PC-3 (cell line): ENCODE data around the gene UBA5. TPM values are rescaled to one million over a fixed set of nuclear protein-coding genes. Genes with fewer than 3 reads are reported as not detected.
A peak's percentile ranks its signal among the peaks of the same experiment; 100 is the strongest.

Source experiments
- ATAC-seq: fragments of 200-7000 bp; cut with Tn5 transposase; 2 replicates; pipeline ENCODE4 v1.9.1; 2020; ENCODE audit warnings: mild to moderate bottlenecking, moderate library complexity
- BruUV-seq: library from RNA; stranded (reverse); fragments of 400-500 nt; replicated peaks from 2 replicates; lab custom pipeline; 2021; lab: Mats Ljungman, UMichigan
- CTCF ChIA-PET: fragments of 300-600 bp; sonication (Branson Sonifier 250); formaldehyde crosslinking; loops from one replicate; lab custom pipeline; 2022; ENCODE audit warnings: antibody characterized with exemption; lab: Charles Lee
- POLR2A ChIA-PET: fragments of 300-600 bp; sonication (Branson Sonifier 250); formaldehyde crosslinking; loops from one replicate; lab custom pipeline; 2022; ENCODE audit warnings: antibody characterized with exemption; ENCODE audit not compliant: unreplicated experiment; lab: Charles Lee
- DNase-seq: peaks from one replicate; pipeline ENCODE4 v3.0.0-alpha.2; 2015
- H2AFZ ChIP-seq: fragments of 300-600 bp; sonication (generic); 2 replicates; pipeline ENCODE4 v1.6.0; 2016; ENCODE audit warnings: antibody characterized with exemption, low read length
- H3F3A ChIP-seq: fragments of 300-600 bp; sonication (generic); one replicate; pipeline ENCODE4 v1.6.0; 2017; ENCODE audit warnings: antibody characterized with exemption, low read length, control low read depth, mild to moderate bottlenecking; ENCODE audit not compliant: unreplicated experiment
- H3K27ac ChIP-seq: fragments of 300-600 bp; sonication (generic); 2 replicates; pipeline ENCODE4 v1.5.1; 2016; ENCODE audit warnings: mild to moderate bottlenecking, low read length
- H3K27me3 ChIP-seq: fragments of 300-600 bp; sonication (generic); 2 replicates; pipeline ENCODE4 v1.6.1; 2016; ENCODE audit warnings: low read length, mixed read lengths
- H3K36me3 ChIP-seq: fragments of 300-600 bp; sonication (generic); 2 replicates; pipeline ENCODE4 v1.6.1; 2016; ENCODE audit warnings: low read depth, mixed run types, low read length, mixed read lengths
- H3K4me1 ChIP-seq: fragments of 300-600 bp; sonication (generic); 2 replicates; pipeline ENCODE4 v1.5.1; 2016; ENCODE audit warnings: low read length; ENCODE audit not compliant: insufficient read depth
- H3K4me2 ChIP-seq: fragments of 300-600 bp; sonication (generic); 2 replicates; pipeline ENCODE4 v1.6.0; 2016; ENCODE audit warnings: low read length
- H3K4me3 ChIP-seq: fragments of 300-600 bp; sonication (generic); 2 replicates; pipeline ENCODE4 v1.5.1; 2016; ENCODE audit warnings: mild to moderate bottlenecking, low read length, mixed read lengths
- H3K79me2 ChIP-seq: fragments of 300-600 bp; sonication (generic); 2 replicates; pipeline ENCODE4 v1.6.1; 2017; ENCODE audit warnings: low read length, mixed read lengths
- H3K9ac ChIP-seq: fragments of 300-600 bp; sonication (generic); 2 replicates; pipeline ENCODE4 v1.6.0; 2016; ENCODE audit warnings: mild to moderate bottlenecking, low read length
- H3K9me2 ChIP-seq: fragments of 300-600 bp; sonication (generic); replicated peaks from 2 replicates; pipeline ENCODE4 v1.6.1; 2016; ENCODE audit warnings: mixed run types, low read length, mixed read lengths
- H3K9me3 ChIP-seq: fragments of 300-600 bp; sonication (generic); 2 replicates; pipeline ENCODE4 v1.6.1; 2016; ENCODE audit warnings: low read length, mixed read lengths
- H4K20me1 ChIP-seq: fragments of 300-600 bp; sonication (generic); 2 replicates; pipeline ENCODE4 v1.6.1; 2016; ENCODE audit warnings: low read length, mixed read lengths
- EZH2phosphoT487 ChIP-seq: fragments of 300-600 bp; sonication (generic); IDR thresholded peaks from 2 replicates; pipeline ENCODE4 v1.6.1; 2018; ENCODE audit warnings: mild to moderate bottlenecking, antibody characterized with exemption, low read length, borderline replicate concordance
- intact Hi-C: fragments of 100-400 bp; cut with micrococcal nuclease; formaldehyde crosslinking; loops from 2 replicates; pipeline ENCODE4 v1.9.0; 2023
- total RNA-seq: library from RNA; depleted of rRNA; stranded (reverse); fragments of >200 nt; gene quantifications from 2 replicates; pipeline ENCODE4 v1.2.3, GENCODE V29; 2014; rRNA removed
- TF ChIP-seq, protein P1 (sequence below): fragments of 300-600 bp; sonication (generic); conservative IDR thresholded peaks from 2 replicates; pipeline ENCODE4 v1.5.1; 2017; ENCODE audit warnings: antibody characterized with exemption, low read depth, mild to moderate bottlenecking, low read length

The UBA5 gene
- total RNA-seq, 1 experiment from 2014 or later = 78.7 TPM

DNA sequence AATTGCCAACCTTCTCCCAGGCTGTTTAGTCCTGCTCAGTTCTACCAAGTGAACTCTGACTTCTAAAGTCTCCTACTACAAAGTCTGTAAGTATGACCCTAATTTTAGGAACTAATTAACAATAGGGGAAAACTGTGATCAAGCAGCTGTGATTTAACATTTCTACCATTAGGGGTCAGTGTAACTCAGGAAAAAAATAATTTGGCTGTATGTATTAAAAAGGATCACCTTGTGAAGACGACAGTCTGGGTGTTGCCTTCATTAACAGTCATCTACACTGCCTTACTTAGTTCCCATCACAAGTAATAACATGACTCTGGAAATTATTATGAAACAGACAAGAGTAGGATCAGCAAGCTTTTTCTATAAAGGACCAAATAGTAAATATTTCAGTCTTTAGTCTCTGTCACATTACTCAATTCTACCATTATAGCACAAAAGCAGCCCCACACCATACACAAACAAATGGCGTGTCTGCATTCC is 66.3 kb downstream of the UBA5 start:
- intact Hi-C loops = no loop called here
- no peaks in the 10 kb centered on the region for H4K20me1 ChIP-seq
- POLR2A ChIA-PET = no interaction called here

More for the DNA sequence above, 66.3 kb downstream of the UBA5 start:
- no peaks in the 10 kb centered on the region for H3K9me2 ChIP-seq
- BruUV-seq = no TSS peak
- TF ChIP-seq EZH2phosphoT487 = no peak
- TF ChIP-seq, protein P1, sequence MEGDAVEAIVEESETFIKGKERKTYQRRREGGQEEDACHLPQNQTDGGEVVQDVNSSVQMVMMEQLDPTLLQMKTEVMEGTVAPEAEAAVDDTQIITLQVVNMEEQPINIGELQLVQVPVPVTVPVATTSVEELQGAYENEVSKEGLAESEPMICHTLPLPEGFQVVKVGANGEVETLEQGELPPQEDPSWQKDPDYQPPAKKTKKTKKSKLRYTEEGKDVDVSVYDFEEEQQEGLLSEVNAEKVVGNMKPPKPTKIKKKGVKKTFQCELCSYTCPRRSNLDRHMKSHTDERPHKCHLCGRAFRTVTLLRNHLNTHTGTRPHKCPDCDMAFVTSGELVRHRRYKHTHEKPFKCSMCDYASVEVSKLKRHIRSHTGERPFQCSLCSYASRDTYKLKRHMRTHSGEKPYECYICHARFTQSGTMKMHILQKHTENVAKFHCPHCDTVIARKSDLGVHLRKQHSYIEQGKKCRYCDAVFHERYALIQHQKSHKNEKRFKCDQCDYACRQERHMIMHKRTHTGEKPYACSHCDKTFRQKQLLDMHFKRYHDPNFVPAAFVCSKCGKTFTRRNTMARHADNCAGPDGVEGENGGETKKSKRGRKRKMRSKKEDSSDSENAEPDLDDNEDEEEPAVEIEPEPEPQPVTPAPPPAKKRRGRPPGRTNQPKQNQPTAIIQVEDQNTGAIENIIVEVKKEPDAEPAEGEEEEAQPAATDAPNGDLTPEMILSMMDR = peak; percentile 76
- H3K4me1 ChIP-seq = 0 out of 2 replicates have a peak, but pooled peaks cover 6% of the 10 kb centered on the region
- H3K79me2 ChIP-seq = peaks cover 4% of the 10 kb centered on the region
- no peak for ATAC-seq
- DNase-seq = peak; percentile 58
- CTCF ChIA-PET = interaction anchor here (0.7 kb wide), 1 partner anchor 196 kb away, joined by 3 read pairs; no protein-coding TSS in a partner anchor
- no peaks in the 10 kb centered on the region for H3K36me3 ChIP-seq
- no peak overlapping the region for H3K4me2 ChIP-seq
- no peaks in the 10 kb centered on the region for H3F3A ChIP-seq
- no peak overlapping the region for H2AFZ ChIP-seq
- H3K9me3 ChIP-seq = no peaks in the 10 kb centered on the region
- no peak overlapping the region for H3K9ac ChIP-seq
- no peak overlapping the region for H3K27ac ChIP-seq
- H3K4me3 ChIP-seq = no peak overlapping the region
- H3K27me3 ChIP-seq = peaks cover 8% of the 10 kb centered on the region; the same call in 1 of the 2 replicates

Other genes starting within 250 kb of the UBA5 start
- 21.6 and 24.7 TPM in 2 replicates for gene DNAJC13, start 242.8 kb upstream of the UBA5 start, total RNA-seq
- not detected in 2 replicates for gene ACKR4, start 63.1 kb upstream of the UBA5 start, total RNA-seq
- 4.7 and 5.8 TPM in 2 replicates for gene ACAD11, start 520 bp upstream of the UBA5 start, total RNA-seq
- 6.2 and 7.7 TPM in 2 replicates for gene NPHP3, start 62.1 kb downstream of the UBA5 start, total RNA-seq